GM19193 (cell line): ENCODE data around the gene OPRM1.

Source experiments
- POLR2A ChIP-seq: IDR thresholded peaks from 4 replicates; pipeline ENCODE4 v1.6.1; 2011; ENCODE audit not compliant: insufficient read depth, insufficient read length; ENCODE audit errors: extremely low read depth

The OPRM1 gene

DNA sequence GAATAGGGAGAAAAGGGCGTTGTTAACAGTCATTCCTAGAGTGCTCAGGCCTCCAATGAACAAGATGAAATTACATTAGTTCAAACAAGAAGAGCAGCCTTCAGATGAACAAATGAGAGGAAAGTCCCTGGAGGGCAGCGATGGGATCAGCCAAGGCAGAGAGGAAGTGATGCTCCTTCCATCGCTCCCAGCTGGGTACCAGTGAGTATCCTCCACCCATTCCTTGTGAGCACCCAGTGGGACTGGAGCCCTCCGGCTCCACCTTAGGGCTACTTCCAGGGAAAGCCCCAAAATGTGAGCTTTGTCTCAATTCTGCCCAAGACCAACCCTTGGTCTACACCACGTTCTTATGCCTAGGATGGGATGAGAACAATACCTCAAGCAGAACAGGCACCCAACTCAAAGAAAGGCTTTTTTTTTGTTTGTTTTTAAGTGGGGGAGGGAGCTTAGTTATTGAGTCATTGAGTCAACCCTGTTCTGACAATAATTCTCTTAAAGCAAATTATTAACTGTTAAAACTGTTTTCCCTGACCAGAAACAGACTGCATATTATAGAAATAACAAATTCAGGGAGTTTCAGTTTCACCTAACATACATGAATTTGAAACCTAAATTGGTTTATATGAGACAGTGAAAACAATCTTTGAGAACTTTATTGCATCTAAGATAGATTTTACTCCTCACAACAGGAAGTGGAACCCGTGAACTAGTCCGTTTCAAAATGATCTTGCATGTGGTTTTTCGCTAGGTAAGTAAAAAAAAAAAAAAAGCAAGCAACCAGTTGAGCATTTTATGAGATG is 210.7 kb downstream of the OPRM1 start:
- peak; percentile 60 for TF ChIP-seq POLR2A

DNA sequence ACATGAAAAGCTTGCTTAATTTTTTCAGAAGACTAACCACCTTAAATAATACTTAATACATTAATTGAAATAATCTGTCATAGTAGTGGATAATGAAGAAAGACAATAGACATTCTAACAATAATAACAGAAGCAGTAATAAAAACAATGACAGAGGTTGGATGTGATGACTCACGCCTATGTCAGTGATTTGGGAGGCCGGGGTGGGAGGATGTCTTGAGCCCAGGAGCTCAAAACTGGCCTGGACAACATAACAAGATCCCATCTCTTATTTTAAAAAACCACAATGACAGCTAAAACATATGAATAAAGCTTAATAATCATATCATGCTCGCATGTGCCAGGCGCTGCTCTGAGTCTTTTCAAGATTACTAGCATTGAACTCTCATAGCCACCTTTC is 212.1 kb downstream of the OPRM1 start:
- no peak for TF ChIP-seq POLR2A

DNA sequence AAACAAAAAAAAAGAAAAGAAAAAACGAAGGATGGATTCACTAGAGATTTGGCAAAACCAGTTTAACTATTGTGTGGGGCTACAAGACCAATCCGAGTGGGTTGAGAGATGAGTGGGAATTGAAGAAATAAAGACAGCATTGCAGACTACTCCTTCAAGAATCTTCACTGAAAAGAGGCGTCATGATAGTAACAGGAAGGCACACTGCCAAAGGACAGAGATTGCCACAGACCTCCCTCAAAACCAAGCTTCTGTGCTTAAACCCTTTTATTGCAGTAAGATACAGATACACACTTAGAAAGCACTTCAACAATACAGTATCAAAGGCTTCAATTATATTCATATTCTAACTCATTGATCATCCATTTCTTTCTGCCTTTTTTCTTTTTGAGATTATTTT is 213.6 kb downstream of the OPRM1 start:
- TF ChIP-seq POLR2A, result no peak

DNA sequence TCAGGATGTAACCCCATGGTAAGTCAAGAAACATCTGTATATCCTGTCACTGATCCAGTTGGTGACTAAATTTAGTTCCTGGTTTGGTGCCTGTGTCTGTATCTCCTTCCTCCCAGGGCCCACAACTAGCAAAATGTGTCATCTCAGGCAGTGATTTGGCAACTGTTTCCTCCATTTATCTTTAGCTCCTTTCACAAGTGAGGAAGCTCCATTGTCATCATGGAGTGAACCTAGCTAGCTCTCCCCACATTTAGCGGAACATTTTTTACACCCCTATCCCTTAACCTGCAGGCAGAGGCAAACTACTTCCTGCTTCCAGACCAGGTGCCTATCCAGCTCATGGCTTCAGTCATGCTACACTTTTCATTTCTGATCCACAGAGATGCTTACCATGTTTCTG is 218.0 kb downstream of the OPRM1 start:
- TF ChIP-seq POLR2A, result no peak

DNA sequence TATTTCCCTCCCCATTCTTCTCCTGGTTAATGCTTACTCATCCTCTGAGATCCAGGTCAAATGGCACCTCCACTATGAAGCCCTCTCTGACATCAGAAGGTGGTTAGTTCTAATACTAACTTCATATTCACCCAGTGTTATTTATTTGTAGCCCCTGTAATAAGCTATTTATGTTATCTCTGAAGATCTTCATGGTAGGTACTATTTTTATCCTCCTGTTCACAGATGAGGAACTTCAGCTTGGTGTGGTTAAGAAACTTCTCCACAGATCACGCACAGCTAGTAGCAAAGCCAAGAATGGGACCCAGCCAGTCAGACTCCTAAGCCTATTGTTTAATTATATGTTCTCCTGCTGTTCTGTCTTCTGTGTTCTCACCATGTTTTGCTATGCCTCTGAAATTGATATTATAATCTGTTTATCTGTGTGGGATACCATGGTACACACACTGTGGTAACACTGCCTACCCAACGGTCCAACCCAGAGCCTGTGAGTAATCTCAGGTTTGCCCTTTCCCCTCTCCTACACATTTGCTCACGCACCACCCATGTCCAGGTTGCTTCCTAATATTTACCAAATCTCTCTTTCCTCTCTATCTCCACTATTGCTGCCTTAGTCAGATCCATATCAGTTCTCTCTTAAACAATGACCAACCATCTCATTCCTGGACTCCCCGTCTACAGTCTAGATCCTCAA is 219.2 kb downstream of the OPRM1 start:
- no peak for TF ChIP-seq POLR2A

DNA sequence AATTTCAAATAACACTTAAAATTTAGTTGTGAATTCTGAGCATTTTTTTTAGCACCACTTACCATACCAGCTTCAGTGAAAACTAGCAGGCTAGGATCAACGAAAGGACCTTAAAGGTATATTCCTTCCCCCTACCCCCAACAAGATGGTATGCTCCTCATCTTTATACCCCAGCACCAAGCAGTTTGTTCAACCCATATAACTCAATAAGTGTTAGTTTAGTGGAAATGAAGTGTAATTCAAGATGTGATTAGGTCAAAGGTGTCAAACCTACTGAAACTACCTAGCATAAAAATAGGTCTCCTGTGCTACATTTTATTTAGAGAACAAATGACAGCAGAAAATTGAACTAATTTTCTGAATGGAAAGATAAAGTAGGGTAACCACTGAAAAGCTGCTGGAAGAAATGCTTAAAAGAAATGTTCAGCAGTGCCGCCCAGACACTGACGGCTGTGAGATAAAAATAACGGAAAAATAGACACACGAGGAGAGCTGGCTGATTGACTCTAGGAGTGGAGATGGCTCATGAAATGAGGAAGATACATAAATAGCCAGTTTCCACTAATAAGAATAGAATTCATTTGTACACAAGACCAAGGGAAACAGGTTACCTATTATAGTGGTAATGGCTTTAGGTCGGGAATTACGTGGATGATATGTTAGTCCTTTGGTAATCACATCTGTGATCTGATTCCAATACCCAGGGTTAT is 222.8 kb downstream of the OPRM1 start:
- TF ChIP-seq POLR2A, result no peak

DNA sequence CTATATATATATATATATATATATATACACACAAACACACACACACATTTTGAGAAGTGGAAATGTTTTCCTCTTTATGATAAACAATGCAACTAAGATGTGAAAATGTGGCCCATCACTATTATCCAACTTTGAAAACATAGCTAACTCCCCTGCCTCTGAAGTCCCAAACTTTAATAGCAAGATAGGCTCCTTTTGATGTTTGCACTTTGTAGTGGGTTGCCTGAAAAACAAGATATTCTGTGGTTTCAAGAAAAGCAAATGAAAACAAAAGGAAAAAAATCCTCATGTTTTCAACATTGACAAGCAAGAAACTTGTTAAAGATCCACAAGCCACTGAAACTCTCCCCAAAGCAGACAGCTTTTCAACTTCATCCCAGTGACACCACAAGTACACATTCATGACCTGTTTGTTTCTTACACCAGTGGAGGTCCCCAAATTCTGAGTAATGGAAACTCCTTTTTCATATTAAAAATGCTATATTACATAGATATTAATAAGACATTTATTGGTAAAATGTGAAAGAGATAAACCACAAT is 227.6 kb downstream of the OPRM1 start:
- no peak for TF ChIP-seq POLR2A

DNA sequence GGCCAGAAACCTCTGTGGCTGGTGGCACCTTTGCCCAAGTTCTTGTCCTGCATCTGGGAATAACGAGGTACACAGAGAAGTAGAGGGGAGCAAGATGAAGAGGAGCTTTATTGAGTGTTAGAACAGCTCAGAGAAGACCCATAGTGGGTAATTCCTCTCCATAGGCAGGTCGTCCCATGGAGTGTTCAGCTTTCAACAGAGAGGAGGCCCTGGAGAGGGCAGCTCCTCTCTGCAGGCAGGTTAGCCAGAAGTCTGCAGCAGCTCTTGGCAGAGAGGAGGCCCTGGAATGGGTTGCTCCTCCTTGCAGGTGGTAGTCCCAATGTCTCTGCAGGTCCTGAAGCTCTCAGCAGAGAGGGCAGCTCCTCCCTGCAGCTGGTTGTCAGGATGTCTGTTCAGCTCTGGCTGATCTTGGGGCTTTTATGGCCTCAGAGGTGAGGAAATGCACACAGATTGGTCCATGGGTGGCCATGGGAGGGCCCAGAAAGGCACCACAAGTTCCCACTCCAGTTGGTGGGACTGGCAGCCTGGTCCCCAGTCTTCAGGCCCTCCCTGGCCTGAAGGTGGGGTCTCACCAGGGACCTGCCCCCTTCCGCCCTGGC is 228.6 kb downstream of the OPRM1 start:
- TF ChIP-seq POLR2A, result peak; percentile 62

DNA sequence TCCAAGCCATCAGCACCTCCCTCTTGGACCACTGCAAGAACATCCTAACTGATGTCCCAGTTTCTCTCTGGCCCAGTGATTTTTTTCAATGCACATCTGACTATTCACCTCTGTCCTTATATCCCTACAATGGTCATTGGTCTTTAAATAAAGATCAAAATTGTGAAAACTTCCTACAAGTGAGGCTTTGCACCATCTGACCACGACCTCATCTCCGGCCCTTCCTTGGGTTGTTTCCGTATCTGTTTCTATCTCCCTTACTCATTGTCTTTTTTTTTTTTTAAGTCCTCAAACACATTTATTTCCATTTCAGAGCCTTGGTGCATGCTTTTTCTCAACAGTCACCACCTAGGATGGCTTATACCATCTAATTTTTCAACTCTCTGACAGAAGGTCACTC is 229.4 kb downstream of the OPRM1 start:
- TF ChIP-seq POLR2A, result no peak

DNA sequence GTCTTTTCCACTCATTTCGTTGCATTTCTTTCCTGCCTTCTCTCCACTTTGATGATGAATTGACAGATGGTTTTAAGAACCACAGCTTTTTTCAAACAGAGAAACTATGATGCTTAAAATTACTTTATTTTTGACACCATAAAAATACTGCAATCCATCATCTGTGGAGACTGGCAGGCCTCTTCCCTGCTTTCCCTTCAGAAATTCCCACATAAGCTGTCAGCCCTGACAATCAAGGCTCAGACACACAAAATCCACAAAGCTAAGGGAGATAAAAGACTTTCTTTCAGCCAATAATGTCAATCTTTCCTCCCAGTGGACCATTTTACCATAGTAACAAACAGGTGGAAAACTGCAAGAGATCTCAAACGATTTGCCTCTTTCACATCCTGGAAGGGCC is 235.1 kb downstream of the OPRM1 start:
- no peak for TF ChIP-seq POLR2A

DNA sequence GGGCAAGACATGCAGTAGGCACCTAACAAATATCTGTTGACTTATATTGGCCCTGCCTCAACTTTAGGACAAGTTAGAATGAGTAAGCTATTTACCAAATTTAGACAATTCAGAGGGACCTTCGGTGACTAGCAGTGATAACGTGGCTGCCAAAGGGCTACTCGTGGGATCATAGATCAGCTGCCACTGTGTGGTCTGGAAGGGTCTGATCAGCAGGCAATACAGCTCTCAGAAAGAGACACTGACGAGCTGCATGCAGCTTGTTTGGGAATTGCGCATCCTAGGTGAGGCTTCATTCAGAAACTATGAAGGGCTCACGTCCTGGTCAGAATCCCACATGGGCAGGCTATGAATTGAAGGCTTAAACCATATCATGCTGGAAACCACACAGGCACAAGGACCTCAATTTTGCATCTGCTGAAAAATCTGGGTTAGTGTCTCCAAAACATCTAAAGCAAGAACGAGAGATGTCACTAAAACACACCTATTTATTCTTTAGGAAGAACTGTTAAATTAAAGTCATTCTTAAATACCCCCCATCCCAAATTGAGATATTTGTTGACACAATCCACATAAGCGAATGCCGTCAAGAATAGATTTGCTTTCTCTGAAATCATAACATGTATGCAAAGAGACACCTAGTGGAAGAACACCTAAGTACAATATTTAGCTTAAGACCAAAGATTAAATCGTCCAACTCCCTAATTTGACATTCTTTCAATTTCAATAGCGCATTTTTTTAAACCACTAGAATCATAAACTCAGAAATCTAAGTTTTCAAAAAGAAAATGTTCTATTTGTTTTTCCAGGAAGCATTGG is 238.0 kb downstream of the OPRM1 start:
- TF ChIP-seq POLR2A, result no peak

DNA sequence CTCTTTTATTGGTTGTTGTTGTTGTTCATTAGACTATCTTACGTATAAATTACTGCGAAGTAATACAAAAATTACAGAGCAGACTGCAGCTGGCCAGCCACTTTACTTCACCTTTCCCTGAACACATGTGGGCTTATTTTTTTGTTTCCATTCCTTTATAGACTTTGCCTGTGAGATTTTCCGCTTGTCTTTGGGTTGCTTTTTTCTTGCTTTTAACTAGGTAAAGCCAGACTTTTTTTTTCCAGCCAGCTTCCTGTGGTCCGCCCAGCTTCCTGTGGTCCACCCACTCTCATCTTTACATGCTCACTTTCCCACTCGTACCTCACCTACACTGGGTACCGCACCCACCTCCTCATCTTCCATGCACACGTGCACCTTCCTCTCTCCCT is 238.6 kb downstream of the OPRM1 start:
- TF ChIP-seq POLR2A, result no peak

DNA sequence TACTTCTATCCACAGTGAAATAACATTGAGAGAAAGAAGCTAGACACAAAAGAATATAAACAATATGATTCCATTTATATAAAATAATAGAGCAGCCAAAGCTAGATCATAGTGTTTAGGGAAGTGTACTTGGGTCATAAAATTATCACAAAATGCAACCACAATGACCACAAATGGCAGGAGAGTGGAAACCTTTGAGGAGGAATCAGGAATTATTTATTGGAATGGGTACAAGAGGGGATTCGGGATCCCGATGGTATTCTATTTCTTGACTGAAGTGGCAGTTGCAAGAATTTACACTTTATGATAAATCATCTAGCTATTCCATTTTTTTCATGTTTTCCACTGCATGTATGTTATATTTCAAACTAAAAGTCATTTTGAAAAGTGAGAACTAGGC is 241.5 kb downstream of the OPRM1 start:
- TF ChIP-seq POLR2A, result no peak

DNA sequence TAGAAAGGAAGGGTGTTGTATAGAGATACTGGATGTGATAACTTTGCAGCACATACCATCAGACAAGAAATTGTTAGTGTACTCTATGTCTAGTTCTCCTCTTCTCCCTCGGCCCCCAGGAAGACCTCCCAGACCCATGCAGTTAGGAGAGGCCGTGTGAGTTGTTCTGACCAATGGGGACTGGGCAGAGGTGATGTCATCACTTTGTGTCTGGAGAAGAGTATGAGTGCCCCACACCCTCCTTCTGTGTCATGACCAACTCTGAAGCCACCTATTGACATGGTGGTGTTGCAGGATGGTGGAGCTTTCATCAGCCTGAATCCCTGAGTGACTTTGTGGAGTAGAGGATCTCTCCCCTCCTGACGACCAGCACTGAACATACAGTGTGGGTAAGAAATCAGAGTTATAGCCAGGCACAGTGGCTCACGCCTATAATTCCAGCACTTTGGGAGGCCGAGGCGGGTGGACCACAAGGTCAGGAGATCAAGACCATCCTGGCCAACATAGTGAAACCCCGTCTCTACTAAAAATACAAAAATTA is 245.3 kb downstream of the OPRM1 start:
- TF ChIP-seq POLR2A, result no peak
